Inflammatory macrophage (primary cell): ENCODE results near the gene POU6F2.
"Not testable (repeated sequence)": the region's sequence is repeated elsewhere in the genome, so short reads cannot be mapped to it uniquely, and the experiment has no call there.

Experiments
- DNase-seq, 2 donors: peaks; one replicate each; pipeline ENCODE4 v3.0.0-alpha.2; 2020 to 2022

POU6F2 gene

DNA sequence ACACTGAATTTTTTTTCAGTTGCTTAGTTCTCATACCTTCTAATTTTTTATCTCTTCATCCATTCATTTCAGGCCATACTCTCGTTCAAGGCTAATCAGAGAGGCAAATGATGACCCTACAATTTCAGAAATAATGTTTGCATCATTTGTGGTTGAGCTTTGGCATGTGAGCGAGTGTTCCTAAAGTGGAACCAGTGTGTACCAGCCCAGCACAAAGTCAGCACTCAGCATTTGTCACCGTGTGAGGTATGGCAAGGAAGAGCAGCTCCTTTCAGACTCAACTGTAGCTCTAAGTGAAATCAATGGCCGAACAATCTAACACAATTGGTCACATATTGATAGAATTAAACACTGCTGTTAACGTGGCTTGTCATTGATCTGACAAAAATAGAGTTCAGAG lies 154.6 kb downstream of the POU6F2 start:
- DNase-seq, result no peak

- DNase-seq, result no peak
These were observed 155.4 kb downstream of the POU6F2 start for GRCh38 chr7:39133088-39133487.

- DNase-seq, result no peak
These were observed 159.8 kb downstream of the POU6F2 start for GRCh38 chr7:39137480-39137879.

DNA sequence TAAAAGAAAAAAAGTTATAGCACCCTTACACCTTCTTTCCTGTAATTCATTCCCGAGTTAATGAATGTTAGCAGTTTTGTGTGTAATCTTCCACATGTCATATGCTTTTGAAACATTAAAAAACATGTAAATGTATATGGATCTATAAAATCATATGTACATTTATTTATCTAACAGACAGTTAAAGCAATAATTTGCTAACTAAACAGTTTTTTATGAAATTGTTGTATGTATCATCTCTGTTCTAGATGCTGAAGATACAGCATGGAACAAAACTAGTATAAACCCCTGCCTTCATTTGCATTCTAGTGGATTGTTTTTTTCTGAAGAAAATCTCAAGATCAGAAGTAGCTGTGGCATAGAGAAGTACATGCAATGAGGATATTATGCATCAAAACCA lies 165.0 kb downstream of the POU6F2 start:
- no peak for DNase-seq

DNA sequence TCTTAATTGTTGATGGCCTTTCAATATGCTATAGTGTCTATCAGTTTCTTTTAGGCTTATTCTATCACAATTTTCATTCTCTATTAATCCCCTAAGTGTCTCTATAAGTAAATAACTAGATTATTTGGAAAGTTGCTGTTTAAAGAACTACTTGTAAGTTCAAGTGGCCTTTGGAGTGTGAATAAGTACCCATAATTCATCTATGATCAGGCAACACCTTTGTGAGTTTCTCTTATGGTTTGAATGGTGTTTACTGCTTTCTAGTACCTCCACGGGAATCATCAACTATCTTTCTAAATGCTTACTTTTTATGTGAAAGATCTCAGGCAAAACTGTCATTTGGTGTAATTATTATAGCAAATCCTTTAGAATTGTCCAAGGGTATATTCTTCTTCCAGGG lies 166.7 kb downstream of the POU6F2 start:
- DNase-seq, result no peak

DNA sequence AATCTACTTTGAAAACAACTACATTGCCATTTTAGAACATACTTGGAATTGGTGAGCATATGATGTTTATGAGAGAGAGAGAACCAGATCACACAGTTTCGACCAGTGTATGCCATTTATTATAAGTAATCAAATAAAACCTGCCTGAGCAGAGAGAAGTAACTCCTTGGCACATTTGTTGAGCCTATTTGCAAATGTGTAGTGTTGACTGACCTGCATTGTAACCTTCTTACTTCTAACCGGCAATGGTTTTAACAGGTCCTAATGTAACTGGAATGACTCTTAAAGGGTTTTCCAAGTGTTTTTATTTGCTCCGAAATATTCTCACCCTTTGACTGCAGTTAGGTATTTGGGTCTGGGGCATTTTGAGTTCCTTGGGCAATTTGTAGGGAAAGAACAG lies 167.6 kb downstream of the POU6F2 start:
- no peak for DNase-seq

- DNase-seq, result no peak
These were observed 168.2 kb downstream of the POU6F2 start for GRCh38 chr7:39145935-39146334.

- no peak for DNase-seq
These were observed 175.0 kb downstream of the POU6F2 start for GRCh38 chr7:39152701-39153100.

GRCh38 chr7:39153113-39153512 lies 175.4 kb downstream of the POU6F2 start:
- DNase-seq, result no peak

- DNase-seq, result no peak
These were observed 175.9 kb downstream of the POU6F2 start for GRCh38 chr7:39153647-39154046.

- DNase-seq, result no peak
These were observed 177.1 kb downstream of the POU6F2 start for GRCh38 chr7:39154815-39155214.

DNA sequence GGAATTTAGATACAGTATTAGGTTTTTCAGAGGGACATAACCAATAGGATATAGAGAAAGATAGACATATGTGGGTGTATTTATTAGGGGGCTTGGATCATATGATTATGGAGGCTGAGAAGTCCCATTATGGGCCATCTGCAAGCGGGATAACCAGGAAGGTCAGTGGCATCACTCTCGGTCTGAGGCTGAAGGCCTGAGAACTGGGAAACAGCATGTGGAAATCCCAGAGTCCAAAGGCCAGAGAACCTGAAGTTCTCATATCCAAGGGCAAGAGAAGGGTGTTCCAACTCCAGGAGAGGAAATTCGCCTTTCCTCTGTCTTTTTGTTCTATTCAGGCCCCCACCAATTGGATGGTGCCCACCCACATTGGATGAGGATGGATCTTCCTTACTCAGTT lies 180.7 kb downstream of the POU6F2 start:
- no peak for DNase-seq

- no peak for DNase-seq
These were observed 184.2 kb downstream of the POU6F2 start for GRCh38 chr7:39161903-39162302.

GRCh38 chr7:39164887-39165286 lies 187.2 kb downstream of the POU6F2 start:
- DNase-seq, result no peak

DNA sequence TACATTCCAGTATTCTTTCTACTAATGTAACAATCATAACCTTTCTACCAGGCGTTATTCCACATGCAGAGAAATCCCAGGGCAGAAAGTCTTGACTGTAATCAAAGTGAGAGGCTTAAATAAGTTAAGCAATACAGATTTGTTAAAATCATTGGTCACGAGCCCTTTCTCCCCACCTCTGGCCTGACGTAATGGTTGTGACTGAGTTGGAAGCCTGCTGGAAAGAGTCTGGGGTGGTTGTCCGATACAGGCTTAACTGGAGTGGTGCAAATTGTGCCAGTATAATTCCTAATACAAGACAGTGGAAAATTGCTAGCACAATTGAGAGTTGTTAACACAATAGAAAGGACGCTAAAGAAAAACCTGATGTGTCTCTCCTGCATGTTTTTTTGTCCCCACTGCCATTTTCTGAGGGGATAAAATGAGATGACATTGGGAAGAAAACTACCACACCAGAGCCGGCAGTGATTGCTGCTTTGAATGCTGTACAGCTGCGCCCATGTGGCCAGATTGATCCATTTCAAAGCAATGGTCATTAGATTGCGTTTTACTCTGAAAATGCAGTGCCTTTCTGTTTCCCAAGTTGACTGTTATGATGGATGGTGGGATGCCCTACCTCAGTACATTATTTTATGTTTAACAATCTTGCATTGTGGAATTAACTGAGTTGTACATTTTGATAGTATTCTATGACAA lies 190.8 kb downstream of the POU6F2 start:
- no peak for DNase-seq

DNA sequence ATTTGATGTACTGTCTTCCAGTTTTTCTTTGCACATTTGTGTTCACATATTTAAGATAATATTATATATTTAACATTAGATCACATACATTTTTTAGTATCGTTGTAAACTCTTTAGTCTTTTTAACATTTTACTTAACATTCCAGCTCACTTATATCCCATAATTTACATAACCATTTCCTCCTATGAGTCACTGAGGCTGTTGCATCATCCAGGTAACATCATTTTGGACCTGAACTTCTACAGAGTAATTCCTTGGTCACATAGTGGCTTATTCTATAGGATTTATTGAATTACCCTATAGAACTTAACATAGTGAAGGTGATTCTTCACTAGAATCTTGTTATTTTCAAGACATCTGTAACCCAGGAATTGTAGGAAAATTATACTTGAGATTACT lies 194.4 kb downstream of the POU6F2 start:
- no peak for DNase-seq

- DNase-seq, result no peak
These were observed 203.7 kb downstream of the POU6F2 start for GRCh38 chr7:39181398-39181797.

- DNase-seq, result no peak
These were observed 206.1 kb downstream of the POU6F2 start for GRCh38 chr7:39183796-39184195.

GRCh38 chr7:39184391-39184790 lies 206.7 kb downstream of the POU6F2 start:
- no peak for DNase-seq

DNA sequence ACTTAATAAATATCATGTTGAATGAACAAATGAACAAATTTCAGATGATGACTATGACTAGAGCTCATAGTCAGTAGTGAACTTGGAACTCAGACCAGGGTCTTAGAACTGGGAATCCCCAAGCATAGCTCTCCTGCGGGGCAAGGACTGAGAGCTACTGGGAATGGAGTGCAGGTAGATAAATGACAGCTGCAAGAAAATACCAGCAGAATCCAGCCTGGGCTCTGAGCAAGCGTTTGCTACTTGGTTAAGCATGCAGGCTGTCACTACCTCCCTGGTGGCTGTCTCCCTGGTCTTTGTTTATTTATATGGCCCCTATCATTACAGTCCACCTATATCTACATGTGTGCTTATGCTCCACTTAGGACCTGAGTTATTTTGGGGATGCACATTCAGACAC lies 208.4 kb downstream of the POU6F2 start:
- no peak for DNase-seq

DNA sequence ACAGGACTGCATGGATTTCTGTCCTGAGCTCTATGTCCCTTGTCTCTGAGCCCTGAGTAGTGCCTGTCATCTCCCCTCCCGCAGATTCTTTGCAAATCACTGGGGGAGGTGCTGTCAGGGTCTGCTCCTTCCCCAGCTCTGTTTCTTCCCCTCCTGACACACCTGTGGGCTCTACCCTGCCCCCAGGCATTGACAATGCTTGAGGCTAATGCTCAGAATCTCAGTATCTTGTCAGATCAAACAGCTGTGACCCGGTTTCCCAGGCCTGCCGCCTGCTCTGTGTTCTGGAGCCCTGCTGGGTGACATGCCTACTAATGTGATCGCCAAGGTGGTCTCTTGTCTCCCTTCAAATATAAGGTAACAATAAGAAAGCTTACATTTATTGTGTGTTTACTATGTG lies 209.0 kb downstream of the POU6F2 start:
- no peak for DNase-seq

DNA sequence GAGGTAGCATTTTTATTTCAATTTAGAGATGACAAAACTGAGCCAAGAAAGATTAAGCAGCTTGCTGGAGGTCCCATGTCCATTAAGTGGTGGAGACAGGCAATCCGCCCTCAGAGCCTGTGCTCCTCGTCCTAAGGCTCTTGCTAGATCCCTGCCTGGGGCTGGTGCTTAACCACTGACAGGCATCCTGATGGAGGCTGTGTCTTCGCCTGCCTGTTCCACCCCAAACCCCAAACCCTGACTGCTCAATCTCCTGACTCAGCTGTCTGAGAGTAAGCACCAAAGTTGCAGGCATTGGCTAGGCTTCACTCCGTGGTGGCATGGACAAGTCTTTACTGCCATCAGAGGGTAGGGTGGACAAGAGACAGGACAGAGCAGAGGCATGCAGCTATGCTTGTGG lies 209.4 kb downstream of the POU6F2 start:
- no peak for DNase-seq

DNA sequence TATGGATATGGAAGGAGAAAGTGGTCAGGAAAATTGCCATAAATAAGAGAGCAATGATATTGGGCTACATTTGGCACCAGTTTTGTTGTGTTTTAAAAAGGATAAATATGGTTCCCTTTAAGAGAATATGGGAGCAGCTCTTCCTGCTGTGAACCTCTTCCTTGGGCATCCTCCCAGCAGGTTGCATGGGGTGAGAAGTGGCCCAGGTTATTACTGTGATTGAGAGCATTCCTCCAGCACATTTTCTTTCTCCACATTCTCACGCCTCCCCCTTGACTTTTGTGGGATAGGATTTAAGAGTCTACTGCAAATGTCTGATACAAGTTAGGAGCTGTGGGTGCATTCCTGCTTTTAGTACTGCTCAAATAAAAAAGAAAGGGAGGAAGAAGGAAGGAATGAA lies 214.8 kb downstream of the POU6F2 start:
- DNase-seq, result no peak

GRCh38 chr7:39194388-39194787 lies 216.7 kb downstream of the POU6F2 start:
- not testable (repeated sequence) for DNase-seq

DNA sequence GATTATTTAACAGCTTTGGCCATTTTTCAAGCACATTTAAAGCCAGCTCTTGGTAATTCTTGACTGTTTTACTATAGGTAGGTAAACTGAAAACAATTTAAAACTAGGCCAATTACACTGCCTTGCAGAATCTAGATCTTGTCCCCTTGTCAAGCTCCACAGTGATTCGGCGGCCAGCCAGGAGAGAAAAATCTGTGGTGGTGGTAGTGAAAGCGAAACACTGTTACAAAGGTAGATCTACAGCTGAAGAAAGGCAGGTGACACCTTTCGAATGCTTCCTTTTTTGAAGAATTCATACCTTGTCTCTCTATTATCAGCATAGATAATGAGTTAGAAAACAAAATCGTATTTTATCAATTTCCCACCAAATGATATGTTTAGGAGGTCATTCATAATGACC lies 218.3 kb downstream of the POU6F2 start:
- no peak for DNase-seq
